K562 (cell line): ENCODE results near the gene HOXA10. TPM values are rescaled to one million over a fixed set of nuclear protein-coding genes. Genes with fewer than 3 reads are reported as not detected.

Experiments
- ATAC-seq: fragments of 200-7000 bp; cut with Tn5 transposase; 3 replicates; pipeline ENCODE4 v1.9.1; 2020; ENCODE audit warnings: moderate library complexity
- BruUV-seq: library from RNA; stranded (reverse); fragments of 400-500 nt; replicated peaks from 2 replicates; lab custom pipeline; 2021; lab: Mats Ljungman, UMichigan
- CTCF ChIA-PET: fragments of 300-600 bp; formaldehyde crosslinking; extraction: SDS; loops from one replicate; lab custom pipeline; 2021; ENCODE audit warnings: low intra/inter-chr PET ratio; lab: Yijun Ruan, JAX
- POLR2A ChIA-PET: fragments of 300-600, 350-650 bp; sonication (Branson Sonifier 250); formaldehyde crosslinking; extraction: SDS; loops from one replicate; lab custom pipeline; 2021; ENCODE audit warnings: antibody characterized with exemption, inconsistent platforms; lab: Yijun Ruan, JAX
- DNase-seq, 4 experiments: peaks; one replicate each; pipeline versions ENCODE4 v3.0.0 to v3.0.0-alpha.2; 2011 to 2018; ENCODE audit warnings: low spot score in 3 of 4, mixed read lengths in 3 of 4; ENCODE audit errors: extremely low read depth in 1 of 4
- FAIRE-seq: peaks from 2 replicates; lab custom pipeline; 2011; peaks lifted over from hg19 to GRCh38; lab: Jason Lieb, UNC
- H2AFZ ChIP-seq: 2 replicates; pipeline ENCODE4 v1.6.0; 2011; ENCODE audit warnings: low read depth, low read length, control low read depth, inconsistent platforms
- H3K27ac ChIP-seq: fragments of 200-600 bp; 3 replicates; pipeline ENCODE4 v1.8.0; 2011; ENCODE audit warnings: low read depth, mild to moderate bottlenecking, control low read depth, inconsistent platforms, low read length, moderate library complexity, mixed read lengths; ENCODE audit errors: extremely low read depth
- H3K27me3 ChIP-seq, 2 experiments: fragments of 300-600 bp in 1 of 2; 2 replicates in 1 of 2; 3 replicates in 1 of 2; pipeline versions ENCODE4 v1.6.0 to v1.8.0; 2011; ENCODE audit warnings: inconsistent platforms in 2 of 2, low read length in 2 of 2, mild to moderate bottlenecking in 1 of 2, mixed read lengths in 1 of 2, moderate library complexity in 1 of 2; ENCODE audit not compliant: control insufficient read depth in 2 of 2, insufficient read depth in 2 of 2
- H3K36me3 ChIP-seq: fragments of 300-600 bp; 3 replicates; pipeline ENCODE4 v1.8.0; 2011; ENCODE audit warnings: mild to moderate bottlenecking, low read length, inconsistent platforms; ENCODE audit not compliant: control insufficient read depth, insufficient read depth
- H3K4me1 ChIP-seq, 2 experiments: fragments of 200-600 bp in 1 of 2; replicated peaks in 1 of 2; 2 replicates in 1 of 2; 3 replicates in 1 of 2; pipeline versions ENCODE4 v1.5.1 to v1.8.0; 2011; ENCODE audit warnings: inconsistent platforms in 2 of 2, low read length in 2 of 2, mild to moderate bottlenecking in 1 of 2, mixed read lengths in 1 of 2, moderate library complexity in 1 of 2; ENCODE audit not compliant: control insufficient read depth in 2 of 2, insufficient read depth in 2 of 2
- H3K4me2 ChIP-seq: 2 replicates; pipeline ENCODE4 v1.6.1; 2011; ENCODE audit warnings: low read length, control low read depth, inconsistent platforms, mixed read lengths; ENCODE audit not compliant: insufficient read depth
- H3K4me3 ChIP-seq: fragments of 200-600 bp; sonication (generic), shearing (Covaris generic); 2 replicates; pipeline ENCODE4 v1.5.1; 2016; ENCODE audit warnings: control low read depth, inconsistent platforms
- H3K79me2 ChIP-seq: fragments of 200-600 bp; 3 replicates; pipeline ENCODE4 v1.8.0; 2011; ENCODE audit warnings: low read length, inconsistent platforms; ENCODE audit not compliant: control insufficient read depth, insufficient read depth
- H3K9ac ChIP-seq, 2 experiments: 2 replicates each; pipeline versions ENCODE4 v1.6.0 to v1.6.1; 2011; ENCODE audit warnings: low read depth in 2 of 2, low read length in 2 of 2, control low read depth in 1 of 2, inconsistent platforms in 1 of 2, mild to moderate bottlenecking in 1 of 2, mixed read lengths in 1 of 2; ENCODE audit not compliant: insufficient read depth in 1 of 2
- H3K9me1 ChIP-seq: one replicate; pipeline ENCODE4 v1.6.0; 2011; ENCODE audit warnings: inconsistent platforms, mild to moderate bottlenecking, low read length, moderate library complexity; ENCODE audit not compliant: control insufficient read depth, insufficient read depth
- H3K9me3 ChIP-seq: replicated peaks from 2 replicates; pipeline ENCODE4 v1.5.1; 2011; ENCODE audit warnings: low read depth, low read length, inconsistent platforms; ENCODE audit not compliant: control insufficient read depth, insufficient read depth
- H4K20me1 ChIP-seq: replicated peaks from 2 replicates; pipeline ENCODE4 v1.6.1; 2011; ENCODE audit warnings: low read length, inconsistent platforms, mixed read lengths; ENCODE audit not compliant: control insufficient read depth, insufficient read depth
- ETV5 ChIP-seq: sonication (generic); formaldehyde crosslinking; IDR thresholded peaks from 2 replicates; pipeline ENCODE4 v1.4.0; 2020; ENCODE audit warnings: low read depth, mild to moderate bottlenecking, missing genetic modification reagents
- GTF2F1 ChIP-seq: IDR thresholded peaks from 2 replicates; pipeline ENCODE4 v1.6.1; 2011; ENCODE audit warnings: low read depth, low read length, improper control_type of control experiment
- IFI16 ChIP-seq: fragments of 250-450 bp; sonication (Bioruptor Pico); IDR thresholded peaks from 2 replicates; pipeline ENCODE4 v2.1.2; 2022; ENCODE audit warnings: mild to moderate bottlenecking, inconsistent platforms
- MEF2A ChIP-seq: IDR thresholded peaks from 2 replicates; pipeline ENCODE4 v1.6.1; 2011; ENCODE audit warnings: low read depth, mild to moderate bottlenecking, low read length, moderate library complexity; ENCODE audit not compliant: control insufficient read depth
- MYC ChIP-seq, 2 experiments: fragments of 250-450 bp in 1 of 2; sonication (Bioruptor Pico) in 1 of 2; IDR thresholded peaks; 2 replicates each; pipeline versions ENCODE4 v1.5.1 to v1.6.1; 2012 to 2021; ENCODE audit warnings: low read depth in 2 of 2, borderline replicate concordance in 1 of 2, improper control_type of control experiment in 1 of 2, low read length in 1 of 2, mild to moderate bottlenecking in 1 of 2, moderate library complexity in 1 of 2
- PTTG1 ChIP-seq: fragments of 450-650 bp; IDR thresholded peaks from 2 replicates; pipeline ENCODE4 v1.6.1; 2016; ENCODE audit warnings: low read depth, mild to moderate bottlenecking, missing genetic modification characterization, missing compliant biosample characterization
- PURB ChIP-seq: sonication (generic); formaldehyde crosslinking; IDR thresholded peaks from 2 replicates; pipeline ENCODE4 v1.9.0; 2021; ENCODE audit warnings: low read depth, mild to moderate bottlenecking, missing genetic modification reagents
- RUNX1 ChIP-seq: sonication (generic); IDR thresholded peaks from 2 replicates; pipeline ENCODE4 v1.6.1; 2016; ENCODE audit warnings: antibody characterized with exemption, low read depth
- ZC3H11A ChIP-seq: IDR thresholded peaks from 2 replicates; pipeline ENCODE4 v1.6.1; 2012; ENCODE audit warnings: low read depth, low read length, improper control_type of control experiment
- ZNF324 ChIP-seq: fragments of 250-450 bp; sonication (Bioruptor Pico); IDR thresholded peaks from 2 replicates; pipeline ENCODE4 v1.4.0; 2020; ENCODE audit warnings: mild to moderate bottlenecking
- WGBS: fragments of 100-300 bp; shearing (Covaris generic); methylation state at CpG from one replicate; pipeline ENCODE4 v1.1.6; 2016; ENCODE audit warnings: low coverage, mixed read lengths; ENCODE audit not compliant: insufficient coverage; ENCODE audit errors: missing lambda C conversion rate; 5-methylcytosine and 5-hydroxymethylcytosine counted together
- in situ Hi-C: fragments of 300-500 bp; cut with MboI; formaldehyde crosslinking; loops from 4 replicates; pipeline ENCODE4 v1.15.0; 2018; ENCODE audit warnings: inconsistent platforms, mixed read lengths
- intact Hi-C: fragments of 100-400 bp; cut with micrococcal nuclease; formaldehyde crosslinking; loops from 2 replicates; pipeline ENCODE4 v1.14.2; 2022
- polyA plus RNA-seq, 8 experiments: library from polyadenylated mRNA; depleted of rRNA in 4 of 8; stranded (reverse) in 5 of 8; unstranded in 3 of 8; fragments of >200 nt; fragmentation: Nextera tagmentation in 2 of 8; fragmentation: Illumina TruSeq in 1 of 8; extraction: Ambion mirVana in 2 of 8; extraction: Trizol in 1 of 8; gene quantifications; 2 replicates each; pipeline versions ENCODE4 v1.2.1 to v1.2.3, GENCODE V29; 2011 to 2014; ENCODE audit warnings: inconsistent platforms in 1 of 8, missing spikeins in 1 of 8
- total RNA-seq, 7 experiments: library from RNA; depleted of rRNA in 6 of 7; stranded (reverse); fragments of >200 nt in 6 of 7; fragmentation: Illumina TruSeq in 2 of 7; extraction: Trizol in 2 of 7; gene quantifications; 2 replicates each; pipeline versions ENCODE4 v1.2.1 to v1.2.3, GENCODE V29; 2011 to 2021; ENCODE audit warnings: low replicate concordance in 1 of 7
- TF ChIP-seq, protein P1 (sequence below): fragments of 250-450 bp; sonication (Bioruptor Pico); IDR thresholded peaks from 2 replicates; pipeline ENCODE4 v1.4.0; 2020; ENCODE audit warnings: mild to moderate bottlenecking, moderate library complexity, borderline replicate concordance
- TF ChIP-seq, protein P2 (sequence below): sonication (generic); formaldehyde crosslinking; IDR thresholded peaks from 2 replicates; pipeline ENCODE4 v1.8.0; 2023; ENCODE audit warnings: mild to moderate bottlenecking, missing genetic modification reagents
- TF ChIP-seq, protein P3 (sequence below): fragments of 450-650 bp; IDR thresholded peaks from 2 replicates; pipeline ENCODE4 v1.6.1; 2014; ENCODE audit warnings: low read depth, mild to moderate bottlenecking, moderate library complexity, borderline replicate concordance

HOXA10 gene
- total and polyA plus RNA-seq, 9 of the 15 experiments (the other 6 are each of a cell fraction or from before 2014, with no cell fraction given) = not detected

DNA sequence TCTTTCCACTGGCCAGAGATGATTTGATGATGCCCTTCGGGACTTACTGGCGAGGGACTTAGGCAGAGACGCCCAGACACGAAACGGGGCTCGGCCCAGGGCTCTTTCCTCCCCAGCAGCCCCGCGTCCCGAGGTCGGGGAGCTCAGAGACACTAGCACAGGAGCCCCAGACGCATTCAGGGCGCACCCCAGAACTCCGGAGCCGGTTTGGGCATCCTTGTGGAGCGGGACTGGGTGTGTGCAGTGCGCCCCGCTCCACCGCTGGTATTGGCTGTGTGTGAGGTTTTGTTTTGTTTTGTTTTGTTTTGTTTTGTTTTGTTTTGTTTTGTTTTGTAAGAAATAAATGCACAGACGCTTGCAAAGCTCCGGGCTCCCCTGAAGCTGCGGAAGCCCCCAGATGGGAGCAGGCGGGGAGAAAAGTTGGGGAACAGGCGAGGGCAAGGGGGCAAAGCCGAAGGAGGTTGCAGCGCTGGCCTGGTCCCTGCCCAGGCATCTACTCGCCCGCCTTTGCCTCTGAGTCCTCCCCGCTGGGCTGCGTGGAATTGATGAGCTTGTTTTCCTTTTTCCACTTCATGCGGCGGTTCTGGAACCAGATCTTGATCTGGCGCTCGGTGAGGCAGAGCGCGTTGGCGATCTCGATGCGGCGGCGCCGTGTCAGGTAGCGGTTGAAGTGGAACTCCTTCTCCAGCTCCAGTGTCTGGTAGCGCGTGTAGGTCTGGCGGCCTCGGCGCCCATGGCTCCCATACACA is 28.8 kb downstream of the HOXA10 start:
- intact Hi-C loops (no loop called here), in situ Hi-C loops (loop anchor here (10.0 kb wide), 1 partner anchor 291 kb away; no protein-coding TSS in a partner anchor)
- H3K4me3 ChIP-seq = no peak overlapping the region
- no peak overlapping the region for H3K27ac ChIP-seq
- BruUV-seq = no TSS peak
- H3K9me3 ChIP-seq = no peaks in the 10 kb centered on the region
- no peaks in the 10 kb centered on the region for H3K79me2 ChIP-seq
- FAIRE-seq (no peak), ATAC-seq (no peak), DNase-seq (no peak)
- peaks cover 29 to 87% of the 10 kb centered on the region in 2 experiments for H3K27me3 ChIP-seq
- peaks cover 0 to 16% of the 10 kb centered on the region in 2 experiments; a peak in 2 of 5 replicates for H3K4me1 ChIP-seq
- 11% methylated on average over 40 of the region's 47 CpGs for WGBS
- POLR2A ChIA-PET = no interaction called here
- H2AFZ ChIP-seq = no peak overlapping the region
- H3K4me2 ChIP-seq = no peak overlapping the region
- no peaks in the 10 kb centered on the region for H3K9me1 ChIP-seq
- CTCF ChIA-PET = no interaction called here
- no peaks in the 10 kb centered on the region for H4K20me1 ChIP-seq
- H3K9ac ChIP-seq = no peak overlapping the region; a peak in 1 of 4 replicates
- no peaks in the 10 kb centered on the region for H3K36me3 ChIP-seq
- TF ChIP-seq ZC3H11A (no peak), PTTG1 (tag) (no peak), MYC (IDR thresholded peaks at IDR 0.05; ENCODE audit: low read depth, low read length) (no peak), MYC (CRISPR knock-in tag; IDR thresholded peaks at IDR 0.05; ENCODE audit: borderline replicate concordance, low read depth) (no peak), PURB (CRISPR knock-in tag) (no peak), IFI16 (CRISPR knock-in tag) (no peak), ZNF324 (CRISPR knock-in tag) (no peak), GTF2F1 (no peak), MEF2A (no peak), RUNX1 (no peak), ETV5 (no peak)
- TF ChIP-seq, protein P1, sequence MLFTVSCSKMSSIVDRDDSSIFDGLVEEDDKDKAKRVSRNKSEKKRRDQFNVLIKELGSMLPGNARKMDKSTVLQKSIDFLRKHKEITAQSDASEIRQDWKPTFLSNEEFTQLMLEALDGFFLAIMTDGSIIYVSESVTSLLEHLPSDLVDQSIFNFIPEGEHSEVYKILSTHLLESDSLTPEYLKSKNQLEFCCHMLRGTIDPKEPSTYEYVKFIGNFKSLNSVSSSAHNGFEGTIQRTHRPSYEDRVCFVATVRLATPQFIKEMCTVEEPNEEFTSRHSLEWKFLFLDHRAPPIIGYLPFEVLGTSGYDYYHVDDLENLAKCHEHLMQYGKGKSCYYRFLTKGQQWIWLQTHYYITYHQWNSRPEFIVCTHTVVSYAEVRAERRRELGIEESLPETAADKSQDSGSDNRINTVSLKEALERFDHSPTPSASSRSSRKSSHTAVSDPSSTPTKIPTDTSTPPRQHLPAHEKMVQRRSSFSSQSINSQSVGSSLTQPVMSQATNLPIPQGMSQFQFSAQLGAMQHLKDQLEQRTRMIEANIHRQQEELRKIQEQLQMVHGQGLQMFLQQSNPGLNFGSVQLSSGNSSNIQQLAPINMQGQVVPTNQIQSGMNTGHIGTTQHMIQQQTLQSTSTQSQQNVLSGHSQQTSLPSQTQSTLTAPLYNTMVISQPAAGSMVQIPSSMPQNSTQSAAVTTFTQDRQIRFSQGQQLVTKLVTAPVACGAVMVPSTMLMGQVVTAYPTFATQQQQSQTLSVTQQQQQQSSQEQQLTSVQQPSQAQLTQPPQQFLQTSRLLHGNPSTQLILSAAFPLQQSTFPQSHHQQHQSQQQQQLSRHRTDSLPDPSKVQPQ (CRISPR knock-in tag) = no peak
- TF ChIP-seq, protein P2, sequence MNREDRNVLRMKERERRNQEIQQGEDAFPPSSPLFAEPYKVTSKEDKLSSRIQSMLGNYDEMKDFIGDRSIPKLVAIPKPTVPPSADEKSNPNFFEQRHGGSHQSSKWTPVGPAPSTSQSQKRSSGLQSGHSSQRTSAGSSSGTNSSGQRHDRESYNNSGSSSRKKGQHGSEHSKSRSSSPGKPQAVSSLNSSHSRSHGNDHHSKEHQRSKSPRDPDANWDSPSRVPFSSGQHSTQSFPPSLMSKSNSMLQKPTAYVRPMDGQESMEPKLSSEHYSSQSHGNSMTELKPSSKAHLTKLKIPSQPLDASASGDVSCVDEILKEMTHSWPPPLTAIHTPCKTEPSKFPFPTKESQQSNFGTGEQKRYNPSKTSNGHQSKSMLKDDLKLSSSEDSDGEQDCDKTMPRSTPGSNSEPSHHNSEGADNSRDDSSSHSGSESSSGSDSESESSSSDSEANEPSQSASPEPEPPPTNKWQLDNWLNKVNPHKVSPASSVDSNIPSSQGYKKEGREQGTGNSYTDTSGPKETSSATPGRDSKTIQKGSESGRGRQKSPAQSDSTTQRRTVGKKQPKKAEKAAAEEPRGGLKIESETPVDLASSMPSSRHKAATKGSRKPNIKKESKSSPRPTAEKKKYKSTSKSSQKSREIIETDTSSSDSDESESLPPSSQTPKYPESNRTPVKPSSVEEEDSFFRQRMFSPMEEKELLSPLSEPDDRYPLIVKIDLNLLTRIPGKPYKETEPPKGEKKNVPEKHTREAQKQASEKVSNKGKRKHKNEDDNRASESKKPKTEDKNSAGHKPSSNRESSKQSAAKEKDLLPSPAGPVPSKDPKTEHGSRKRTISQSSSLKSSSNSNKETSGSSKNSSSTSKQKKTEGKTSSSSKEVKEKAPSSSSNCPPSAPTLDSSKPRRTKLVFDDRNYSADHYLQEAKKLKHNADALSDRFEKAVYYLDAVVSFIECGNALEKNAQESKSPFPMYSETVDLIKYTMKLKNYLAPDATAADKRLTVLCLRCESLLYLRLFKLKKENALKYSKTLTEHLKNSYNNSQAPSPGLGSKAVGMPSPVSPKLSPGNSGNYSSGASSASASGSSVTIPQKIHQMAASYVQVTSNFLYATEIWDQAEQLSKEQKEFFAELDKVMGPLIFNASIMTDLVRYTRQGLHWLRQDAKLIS (CRISPR knock-in tag) = no peak
- TF ChIP-seq, protein P3, sequence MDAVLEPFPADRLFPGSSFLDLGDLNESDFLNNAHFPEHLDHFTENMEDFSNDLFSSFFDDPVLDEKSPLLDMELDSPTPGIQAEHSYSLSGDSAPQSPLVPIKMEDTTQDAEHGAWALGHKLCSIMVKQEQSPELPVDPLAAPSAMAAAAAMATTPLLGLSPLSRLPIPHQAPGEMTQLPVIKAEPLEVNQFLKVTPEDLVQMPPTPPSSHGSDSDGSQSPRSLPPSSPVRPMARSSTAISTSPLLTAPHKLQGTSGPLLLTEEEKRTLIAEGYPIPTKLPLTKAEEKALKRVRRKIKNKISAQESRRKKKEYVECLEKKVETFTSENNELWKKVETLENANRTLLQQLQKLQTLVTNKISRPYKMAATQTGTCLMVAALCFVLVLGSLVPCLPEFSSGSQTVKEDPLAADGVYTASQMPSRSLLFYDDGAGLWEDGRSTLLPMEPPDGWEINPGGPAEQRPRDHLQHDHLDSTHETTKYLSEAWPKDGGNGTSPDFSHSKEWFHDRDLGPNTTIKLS = no peak
